Osteocyte (in vitro differentiated cells): Measurements from ENCODE around the gene HOXD12. TPM values are rescaled to one million over a fixed set of nuclear protein-coding genes. Genes with fewer than 3 reads are reported as not detected.
A peak's percentile ranks its signal among the peaks of the same experiment; 100 is the strongest.

Experiments used
- DNase-seq: peaks from one replicate; pipeline ENCODE4 v3.0.0; 2021; ENCODE audit warnings: mixed read lengths; ENCODE audit not compliant: unreplicated experiment; ENCODE audit errors: extremely low spot score
- H3K27ac Mint-ChIP-seq: one replicate; pipeline ENCODE4 v1.8.0; 2021; ENCODE audit warnings: mild to moderate bottlenecking, mixed read lengths; ENCODE audit not compliant: unreplicated experiment
- H3K27me3 Mint-ChIP-seq: one replicate; pipeline ENCODE4 v1.8.0; 2021; ENCODE audit warnings: mixed read lengths; ENCODE audit not compliant: unreplicated experiment
- H3K36me3 Mint-ChIP-seq: one replicate; pipeline ENCODE4 v1.8.0; 2021; ENCODE audit warnings: mixed read lengths; ENCODE audit not compliant: unreplicated experiment
- H3K4me1 Mint-ChIP-seq: one replicate; pipeline ENCODE4 v1.8.0; 2021; ENCODE audit warnings: mixed read lengths; ENCODE audit not compliant: unreplicated experiment
- H3K4me3 Mint-ChIP-seq: one replicate; pipeline ENCODE4 v1.8.0; 2021; ENCODE audit warnings: mild to moderate bottlenecking, moderate library complexity, mixed read lengths; ENCODE audit not compliant: unreplicated experiment
- H3K9me3 Mint-ChIP-seq: one replicate; pipeline ENCODE4 v1.8.0; 2021; ENCODE audit warnings: mixed read lengths; ENCODE audit not compliant: unreplicated experiment
- total RNA-seq: library from RNA; stranded (reverse); gene quantifications from 2 replicates; pipeline ENCODE4 v1.2.1, GENCODE V29; 2021
- TF ChIP-seq, protein P1 (sequence below): fragments of 200-600 bp; sonication (generic); IDR thresholded peaks from 2 replicates; pipeline ENCODE4 v1.5.0; 2021; ENCODE audit warnings: antibody characterized with exemption, mild to moderate bottlenecking, moderate library complexity

HOXD12 gene
- total RNA-seq, 1 donor from 2014 or later: not detected

DNA sequence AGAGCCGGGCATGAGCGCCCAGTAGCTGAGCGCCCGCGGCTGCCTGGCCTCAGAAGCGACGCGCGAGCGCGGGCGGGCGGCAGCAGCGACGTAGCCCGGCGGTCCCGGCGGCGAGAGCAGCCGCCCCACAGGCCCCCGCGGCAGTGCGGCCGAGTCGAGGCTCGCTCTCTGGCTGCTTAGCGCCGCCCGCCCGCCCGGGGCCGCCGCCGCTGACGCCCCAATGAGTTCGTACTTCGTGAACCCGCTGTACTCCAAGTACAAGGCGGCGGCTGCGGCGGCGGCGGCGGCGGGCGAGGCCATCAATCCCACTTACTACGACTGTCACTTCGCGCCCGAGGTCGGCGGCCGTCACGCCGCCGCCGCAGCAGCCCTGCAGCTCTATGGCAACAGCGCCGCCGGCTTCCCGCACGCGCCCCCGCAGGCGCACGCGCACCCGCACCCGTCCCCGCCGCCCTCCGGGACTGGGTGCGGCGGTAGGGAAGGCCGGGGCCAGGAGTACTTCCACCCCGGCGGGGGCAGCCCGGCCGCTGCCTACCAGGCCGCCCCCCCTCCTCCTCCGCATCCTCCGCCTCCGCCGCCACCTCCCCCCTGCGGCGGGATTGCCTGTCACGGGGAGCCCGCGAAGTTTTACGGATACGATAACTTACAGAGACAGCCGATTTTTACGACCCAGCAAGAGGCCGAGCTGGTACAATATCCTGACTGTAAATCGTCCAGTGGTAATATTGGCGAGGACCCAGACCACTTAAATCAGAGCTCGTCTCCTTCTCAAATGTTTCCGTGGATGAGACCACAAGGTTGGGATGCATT is 30.8 kb downstream of the HOXD12 start:
- Mint-ChIP-seq H3K27ac (no peak overlapping the region), H3K36me3 (no peaks in the 10 kb centered on the region), H3K4me1 (peaks cover 25% of the 10 kb centered on the region), H3K27me3 (peaks cover 86% of the 10 kb centered on the region), H3K9me3 (no peaks in the 10 kb centered on the region), H3K4me3 (peak overlapping the region; percentile 62)
- TF ChIP-seq, protein P1, sequence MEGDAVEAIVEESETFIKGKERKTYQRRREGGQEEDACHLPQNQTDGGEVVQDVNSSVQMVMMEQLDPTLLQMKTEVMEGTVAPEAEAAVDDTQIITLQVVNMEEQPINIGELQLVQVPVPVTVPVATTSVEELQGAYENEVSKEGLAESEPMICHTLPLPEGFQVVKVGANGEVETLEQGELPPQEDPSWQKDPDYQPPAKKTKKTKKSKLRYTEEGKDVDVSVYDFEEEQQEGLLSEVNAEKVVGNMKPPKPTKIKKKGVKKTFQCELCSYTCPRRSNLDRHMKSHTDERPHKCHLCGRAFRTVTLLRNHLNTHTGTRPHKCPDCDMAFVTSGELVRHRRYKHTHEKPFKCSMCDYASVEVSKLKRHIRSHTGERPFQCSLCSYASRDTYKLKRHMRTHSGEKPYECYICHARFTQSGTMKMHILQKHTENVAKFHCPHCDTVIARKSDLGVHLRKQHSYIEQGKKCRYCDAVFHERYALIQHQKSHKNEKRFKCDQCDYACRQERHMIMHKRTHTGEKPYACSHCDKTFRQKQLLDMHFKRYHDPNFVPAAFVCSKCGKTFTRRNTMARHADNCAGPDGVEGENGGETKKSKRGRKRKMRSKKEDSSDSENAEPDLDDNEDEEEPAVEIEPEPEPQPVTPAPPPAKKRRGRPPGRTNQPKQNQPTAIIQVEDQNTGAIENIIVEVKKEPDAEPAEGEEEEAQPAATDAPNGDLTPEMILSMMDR: no peak
- DNase-seq: no peak

DNA sequence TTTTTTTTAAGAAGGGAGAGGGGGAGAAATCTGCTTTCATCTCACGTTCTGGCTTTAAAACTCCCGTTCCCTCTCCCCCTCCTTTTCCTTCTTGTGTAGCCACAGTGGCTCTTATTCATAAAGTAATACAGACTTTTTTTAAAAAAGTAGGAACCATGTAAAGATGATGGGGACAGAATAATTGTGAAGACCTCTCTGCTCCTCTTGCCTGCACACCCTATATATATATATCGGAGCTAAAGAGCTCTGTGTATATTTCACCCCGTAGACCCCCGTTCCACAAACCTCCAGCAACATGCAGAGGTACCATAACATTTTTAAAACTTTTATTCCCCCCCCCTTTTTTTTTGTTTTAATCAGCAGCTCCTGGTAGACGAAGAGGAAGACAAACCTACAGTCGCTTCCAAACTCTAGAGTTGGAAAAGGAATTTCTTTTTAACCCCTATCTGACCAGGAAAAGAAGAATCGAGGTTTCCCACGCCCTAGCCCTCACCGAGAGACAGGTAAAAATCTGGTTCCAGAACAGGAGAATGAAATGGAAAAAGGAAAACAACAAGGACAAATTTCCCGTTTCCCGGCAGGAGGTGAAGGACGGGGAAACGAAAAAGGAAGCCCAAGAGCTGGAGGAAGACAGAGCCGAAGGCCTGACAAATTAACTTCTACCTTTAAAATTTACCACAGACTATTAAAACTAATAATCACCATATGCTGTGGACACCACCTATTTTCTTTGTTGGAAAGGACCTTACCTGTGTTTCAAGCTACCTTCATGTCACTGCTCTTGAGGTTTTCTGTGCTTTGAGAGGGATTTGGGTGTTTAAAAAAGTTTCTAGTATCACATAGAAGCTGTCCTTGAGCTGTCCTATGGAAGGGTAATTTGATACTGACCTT is 31.6 kb downstream of the HOXD12 start:
- no peaks in the 10 kb centered on the region for H3K9me3 Mint-ChIP-seq
- no peak overlapping the region for H3K27ac Mint-ChIP-seq
- peaks cover 86% of the 10 kb centered on the region for H3K27me3 Mint-ChIP-seq
- peak overlapping the region; percentile 62 for H3K4me3 Mint-ChIP-seq
- TF ChIP-seq, protein P1: no peak
- no peak for DNase-seq
- H3K36me3 Mint-ChIP-seq: no peaks in the 10 kb centered on the region
- H3K4me1 Mint-ChIP-seq: peaks cover 31% of the 10 kb centered on the region

DNA sequence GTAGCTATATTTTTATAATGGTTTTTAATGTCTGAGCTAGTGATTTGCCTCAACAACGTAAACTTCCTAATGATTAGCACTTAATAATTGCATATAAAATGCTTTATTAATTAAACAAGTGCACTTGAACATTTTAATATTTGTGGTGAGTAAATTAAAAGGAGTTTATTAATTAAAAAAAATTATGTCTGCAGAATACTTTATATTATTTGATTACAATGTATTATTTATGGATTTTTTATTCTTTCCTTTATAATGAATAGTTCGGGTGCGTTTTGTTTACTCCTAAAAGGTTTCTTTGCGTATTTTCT is 32.2 kb downstream of the HOXD12 start:
- no peaks in the 10 kb centered on the region for H3K9me3 Mint-ChIP-seq
- TF ChIP-seq, protein P1: no peak
- peaks cover 33% of the 10 kb centered on the region for H3K4me1 Mint-ChIP-seq
- no peaks in the 10 kb centered on the region for H3K36me3 Mint-ChIP-seq
- H3K4me3 Mint-ChIP-seq: peak overlapping the region; percentile 34
- DNase-seq: no peak
- H3K27me3 Mint-ChIP-seq: peaks cover 84% of the 10 kb centered on the region
- no peak overlapping the region for H3K27ac Mint-ChIP-seq

DNA sequence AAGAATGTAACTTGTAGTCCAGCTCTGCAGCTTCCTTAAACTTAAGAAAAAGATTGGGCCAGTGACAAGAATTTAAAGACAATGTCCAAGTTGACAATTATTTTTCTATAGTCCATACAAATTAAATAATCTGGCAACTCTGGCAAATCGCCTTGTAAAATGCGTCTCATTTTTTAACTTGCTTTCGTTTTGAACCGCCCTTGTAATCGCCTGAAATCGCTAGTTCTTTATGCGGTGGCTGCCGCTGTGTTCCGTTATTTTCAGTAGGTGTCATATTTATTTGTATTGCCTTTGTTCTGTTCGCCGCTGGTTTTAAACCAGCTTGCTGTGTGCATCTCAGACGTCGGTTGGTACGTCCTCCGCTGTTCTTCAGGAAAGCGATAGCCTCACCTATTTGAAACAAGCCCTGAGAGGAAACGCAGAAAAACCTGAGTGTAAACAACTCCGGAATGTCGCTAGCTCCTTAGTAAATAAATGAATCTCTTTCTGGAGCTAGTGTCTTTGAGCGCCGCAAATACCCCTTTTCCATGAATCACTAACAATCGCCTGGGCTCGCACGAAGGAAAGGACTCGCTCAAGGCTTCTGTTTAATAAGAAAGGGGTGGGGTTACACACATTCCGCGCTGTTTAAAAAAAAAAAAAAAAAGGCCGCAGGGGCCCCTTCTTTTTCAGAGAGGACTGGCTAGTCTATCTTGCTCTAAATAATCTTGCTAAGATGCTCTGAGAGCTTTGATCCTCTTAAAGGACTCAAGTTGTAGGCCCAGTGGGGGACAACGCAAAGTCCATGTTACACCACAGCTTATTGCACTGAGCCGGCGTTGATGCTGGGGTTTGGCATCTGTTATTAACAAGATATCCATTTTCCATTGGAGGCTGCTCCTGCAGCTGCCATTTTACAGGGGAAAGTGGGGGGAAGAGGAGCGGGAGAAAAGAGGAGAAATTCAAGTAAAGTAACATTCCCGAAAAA is 32.9 kb downstream of the HOXD12 start:
- H3K4me3 Mint-ChIP-seq: peak overlapping the region; percentile 34
- no peaks in the 10 kb centered on the region for H3K9me3 Mint-ChIP-seq
- TF ChIP-seq, protein P1: no peak
- H3K27ac Mint-ChIP-seq: no peak overlapping the region
- no peak for DNase-seq
- H3K27me3 Mint-ChIP-seq: peaks cover 84% of the 10 kb centered on the region
- peaks cover 33% of the 10 kb centered on the region for H3K4me1 Mint-ChIP-seq
- peaks cover under 1% of the 10 kb centered on the region for H3K36me3 Mint-ChIP-seq
